GM12891 (cell line): ENCODE measurements around the gene CCDC88C.
"Not testable (repeated sequence)": the region's sequence is repeated elsewhere in the genome, so short reads cannot be mapped to it uniquely, and the experiment has no call there.

Experiments used
- PAX5 ChIP-seq: IDR thresholded peaks from 2 replicates; pipeline ENCODE4 v1.6.1; 2011; ENCODE audit warnings: low read length, moderate library complexity, mild to moderate bottlenecking; ENCODE audit not compliant: insufficient read depth, severe bottlenecking
- POLR2A ChIP-seq: IDR thresholded peaks from 2 replicates; pipeline ENCODE4 v1.6.1; 2011; ENCODE audit warnings: low read depth, low read length, control low read depth
- POLR2AphosphoS5 ChIP-seq: IDR thresholded peaks from 2 replicates; pipeline ENCODE4 v1.6.1; 2011; ENCODE audit warnings: low read depth, low read length, control low read depth
- POU2F2 ChIP-seq: IDR thresholded peaks from 2 replicates; pipeline ENCODE4 v1.6.1; 2011; ENCODE audit warnings: low read depth, mild to moderate bottlenecking, control low read depth, low read length, moderate library complexity
- SPI1 ChIP-seq: IDR thresholded peaks from 2 replicates; pipeline ENCODE4 v1.6.1; 2011; ENCODE audit warnings: low read depth, low read length, control low read depth
- TAF1 ChIP-seq: IDR thresholded peaks from 2 replicates; pipeline ENCODE4 v1.6.1; 2011; ENCODE audit warnings: low read depth, low read length, control low read depth

GRCh38 chr14:91436266-91436665 lies 18.6 kb upstream of the CCDC88C start:
- TF ChIP-seq SPI1, TAF1, POLR2AphosphoS5, POLR2A, POU2F2, PAX5: not testable (repeated sequence)
